HEK293 (cell line): ENCODE results near the gene SUN5.

Source experiments
- CTCF ChIA-PET: fragments of 350-600 bp; formaldehyde crosslinking; extraction: SDS; loops from one replicate; lab custom pipeline; 2021; ENCODE audit warnings: antibody characterized with exemption; lab: Yijun Ruan, JAX
- POLR2A ChIA-PET: fragments of 300-600 bp; formaldehyde crosslinking; extraction: SDS; loops from one replicate; lab custom pipeline; 2020; ENCODE audit warnings: antibody characterized with exemption, inconsistent platforms; lab: Yijun Ruan, JAX
- H3K27ac ChIP-seq: fragments of 200-500 bp; sonication (Bioruptor generic); 2 replicates; pipeline ENCODE4 v1.5.1; 2014; ENCODE audit warnings: low read depth, low read length, control low read depth, inconsistent platforms; ENCODE audit errors: extremely low read depth
- H3K36me3 ChIP-seq, 2 experiments: fragments of 200-500 bp in 1 of 2; sonication (Bioruptor generic) in 1 of 2; 1 replicate in 1 of 2; 2 replicates in 1 of 2; pipeline ENCODE4 v1.5.1; 2014 to 2017; ENCODE audit warnings: inconsistent platforms in 2 of 2, low read length in 2 of 2; ENCODE audit not compliant: control insufficient read depth in 2 of 2, insufficient read depth in 1 of 2
- H3K4me1 ChIP-seq: fragments of 200-500 bp; sonication (Bioruptor generic); 2 replicates; pipeline ENCODE4 v1.5.1; 2014; ENCODE audit warnings: mild to moderate bottlenecking, low read length, inconsistent platforms; ENCODE audit not compliant: control insufficient read depth, insufficient read depth
- H3K4me3 ChIP-seq: 2 replicates; pipeline ENCODE4 v1.5.1; 2011; ENCODE audit warnings: low read depth, mild to moderate bottlenecking, control low read depth, low read length, moderate library complexity
- H3K9me3 ChIP-seq: fragments of 200-500 bp; sonication (Bioruptor generic); 2 replicates; pipeline ENCODE4 v1.5.1; 2014; ENCODE audit warnings: low read depth, low read length, inconsistent platforms; ENCODE audit not compliant: control insufficient read depth, insufficient read depth
- AEBP2 ChIP-seq: fragments of 450-650 bp; formaldehyde crosslinking; IDR thresholded peaks from 2 replicates; pipeline ENCODE4 v1.5.1; 2016; ENCODE audit warnings: missing biosample characterization, missing genetic modification characterization, borderline replicate concordance
- GLI4 ChIP-seq: fragments of 450-650 bp; formaldehyde crosslinking; IDR thresholded peaks from 2 replicates; pipeline ENCODE4 v1.5.1; 2016; ENCODE audit warnings: missing biosample characterization, missing genetic modification characterization
- HIC1 ChIP-seq: fragments of 450-650 bp; formaldehyde crosslinking; IDR thresholded peaks from 2 replicates; pipeline ENCODE4 v1.5.1; 2016; ENCODE audit warnings: missing biosample characterization, missing genetic modification characterization
- RBAK ChIP-seq: fragments of 450-650 bp; formaldehyde crosslinking; IDR thresholded peaks from 2 replicates; pipeline ENCODE4 v1.5.1; 2016; ENCODE audit warnings: missing biosample characterization, missing genetic modification characterization
- SP3 ChIP-seq: fragments of 450-650 bp; formaldehyde crosslinking; IDR thresholded peaks from 2 replicates; pipeline ENCODE4 v1.5.1; 2016; ENCODE audit warnings: missing biosample characterization, missing genetic modification characterization
- ZBTB20 ChIP-seq: fragments of 450-650 bp; formaldehyde crosslinking; IDR thresholded peaks from 2 replicates; pipeline ENCODE4 v1.5.1; 2016; ENCODE audit warnings: missing biosample characterization, missing genetic modification characterization
- ZBTB8A ChIP-seq: fragments of 450-650 bp; formaldehyde crosslinking; IDR thresholded peaks from 2 replicates; pipeline ENCODE4 v1.5.1; 2016; ENCODE audit warnings: missing biosample characterization, missing genetic modification characterization
- ZEB2 ChIP-seq: fragments of 450-650 bp; formaldehyde crosslinking; IDR thresholded peaks from 2 replicates; pipeline ENCODE4 v1.5.1; 2016; ENCODE audit warnings: missing biosample characterization, missing genetic modification characterization
- ZIC2 ChIP-seq: fragments of 450-650 bp; formaldehyde crosslinking; IDR thresholded peaks from 2 replicates; pipeline ENCODE4 v1.5.1; 2016; ENCODE audit warnings: missing biosample characterization, missing genetic modification characterization
- ZNF133 ChIP-seq: fragments of 450-650 bp; formaldehyde crosslinking; IDR thresholded peaks from 2 replicates; pipeline ENCODE4 v1.5.1; 2016; ENCODE audit warnings: missing biosample characterization, missing genetic modification characterization
- ZNF138 ChIP-seq: fragments of 450-650 bp; formaldehyde crosslinking; IDR thresholded peaks from 2 replicates; pipeline ENCODE4 v1.5.1; 2016; ENCODE audit warnings: missing biosample characterization, missing genetic modification characterization, borderline replicate concordance
- ZNF146 ChIP-seq: fragments of 450-650 bp; formaldehyde crosslinking; IDR thresholded peaks from 2 replicates; pipeline ENCODE4 v1.5.1; 2016; ENCODE audit warnings: missing biosample characterization, missing genetic modification characterization
- ZNF155 ChIP-seq: fragments of 450-650 bp; formaldehyde crosslinking; IDR thresholded peaks from 2 replicates; pipeline ENCODE4 v1.5.1; 2016; ENCODE audit warnings: missing biosample characterization, missing genetic modification characterization
- ZNF292 ChIP-seq: fragments of 450-650 bp; formaldehyde crosslinking; IDR thresholded peaks from 2 replicates; pipeline ENCODE4 v1.5.1; 2016; ENCODE audit warnings: low read depth, missing biosample characterization, missing genetic modification characterization, borderline replicate concordance
- ZNF341 ChIP-seq: fragments of 450-650 bp; formaldehyde crosslinking; IDR thresholded peaks from 2 replicates; pipeline ENCODE4; 2016; ENCODE audit warnings: low read depth, missing biosample characterization, missing genetic modification characterization
- ZNF366 ChIP-seq: fragments of 450-650 bp; formaldehyde crosslinking; conservative IDR thresholded peaks from 2 replicates; pipeline ENCODE4 v1.5.1; 2016; ENCODE audit warnings: missing biosample characterization, missing genetic modification characterization
- ZNF394 ChIP-seq: fragments of 450-650 bp; formaldehyde crosslinking; IDR thresholded peaks from 2 replicates; pipeline ENCODE4 v1.5.1; 2016; ENCODE audit warnings: missing biosample characterization, missing genetic modification characterization, mild to moderate bottlenecking, moderate library complexity, borderline replicate concordance
- ZNF433 ChIP-seq: fragments of 450-650 bp; formaldehyde crosslinking; IDR thresholded peaks from 2 replicates; pipeline ENCODE4 v1.5.1; 2016; ENCODE audit warnings: missing biosample characterization, missing genetic modification characterization, low read depth
- ZNF514 ChIP-seq: fragments of 450-650 bp; formaldehyde crosslinking; IDR thresholded peaks from 2 replicates; pipeline ENCODE4 v1.5.1; 2016; ENCODE audit warnings: missing biosample characterization, missing genetic modification characterization
- ZNF639 ChIP-seq: fragments of 450-650 bp; formaldehyde crosslinking; IDR thresholded peaks from 2 replicates; pipeline ENCODE4 v1.5.1; 2016; ENCODE audit warnings: missing biosample characterization, missing genetic modification characterization
- ZNF76 ChIP-seq: fragments of 450-650 bp; formaldehyde crosslinking; IDR thresholded peaks from 2 replicates; pipeline ENCODE4; 2016; ENCODE audit warnings: low read depth, missing biosample characterization, missing genetic modification characterization, borderline replicate concordance
- ZNF768 ChIP-seq: fragments of 450-650 bp; formaldehyde crosslinking; IDR thresholded peaks from 2 replicates; pipeline ENCODE4 v1.5.1; 2018; ENCODE audit warnings: missing biosample characterization, mild to moderate bottlenecking, missing genetic modification characterization
- ZXDB ChIP-seq: fragments of 450-650 bp; formaldehyde crosslinking; IDR thresholded peaks from 2 replicates; pipeline ENCODE4 v1.5.1; 2016; ENCODE audit warnings: missing biosample characterization, missing genetic modification characterization
- TF ChIP-seq, protein P1 (sequence below): fragments of 450-650 bp; formaldehyde crosslinking; IDR thresholded peaks from 2 replicates; pipeline ENCODE4 v1.5.1; 2016; ENCODE audit warnings: missing biosample characterization, missing genetic modification characterization, low read depth

SUN5 gene

GRCh38 chr20:32984196-32984595 is 20.0 kb downstream of the SUN5 start:
- H3K27ac ChIP-seq = no peak overlapping the region
- TF ChIP-seq ZBTB8A (tag by site-specific recombination) = no peak
- no peak for TF ChIP-seq ZNF133 (tag by site-specific recombination)
- no peak for TF ChIP-seq ZNF76
- no peak for TF ChIP-seq HIC1 (tag by site-specific recombination)
- TF ChIP-seq ZNF514 = no peak
- no peak for TF ChIP-seq ZNF155 (tag by site-specific recombination)
- 0 out of 2 replicates have a peak, but pooled peaks have one; percentile 9 for TF ChIP-seq ZNF341 (tag by site-specific recombination)
- H3K9me3 ChIP-seq = no peaks in the 10 kb centered on the region
- ChIA-PET CTCF (interaction anchor here (0.5 kb wide), 1 partner anchor 469 kb away, joined by 3 read pairs; no protein-coding TSS in a partner anchor), POLR2A (no interaction called here)
- H3K36me3 ChIP-seq = no peaks in the 10 kb centered on the region
- no peak overlapping the region for H3K4me3 ChIP-seq
- H3K4me1 ChIP-seq = no peaks in the 10 kb centered on the region

DNA sequence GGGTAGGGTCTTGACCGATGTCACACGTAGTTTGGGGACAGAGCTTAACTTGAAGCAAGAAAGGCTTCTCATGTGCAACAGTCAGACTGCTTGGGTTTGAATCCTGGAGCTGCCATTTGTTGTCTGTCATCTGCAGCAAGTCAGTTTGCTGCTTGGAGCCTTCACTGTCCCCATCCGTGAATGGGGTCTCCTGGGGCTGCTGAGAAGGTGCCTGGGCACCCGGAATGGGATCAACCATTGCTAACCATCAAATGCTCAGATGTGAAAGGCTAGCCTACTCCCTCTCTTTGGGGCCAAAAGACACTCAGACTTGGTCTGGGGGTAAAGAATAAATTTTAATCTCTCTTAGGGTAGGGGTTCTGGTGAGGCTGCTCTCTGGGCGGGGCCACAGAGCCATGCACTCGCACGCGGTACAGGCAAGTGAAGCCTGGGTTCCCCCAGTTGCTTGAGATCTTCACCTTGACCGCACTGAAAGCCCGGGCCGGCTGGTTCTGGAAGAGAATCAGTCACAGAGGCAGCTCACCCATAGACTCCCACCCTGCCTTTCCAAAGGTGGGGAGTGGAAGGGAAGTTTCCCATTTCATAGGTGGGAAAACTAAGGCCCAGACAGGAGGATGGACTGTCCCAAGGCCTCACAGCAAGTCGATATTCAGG is 20.6 kb downstream of the SUN5 start:
- ChIA-PET CTCF (no interaction called here), POLR2A (no interaction called here)
- no peak for TF ChIP-seq ZNF292 (tag by site-specific recombination)
- TF ChIP-seq ZNF639 (tag by site-specific recombination) = no peak
- no peak for TF ChIP-seq ZNF138
- TF ChIP-seq, protein P1, sequence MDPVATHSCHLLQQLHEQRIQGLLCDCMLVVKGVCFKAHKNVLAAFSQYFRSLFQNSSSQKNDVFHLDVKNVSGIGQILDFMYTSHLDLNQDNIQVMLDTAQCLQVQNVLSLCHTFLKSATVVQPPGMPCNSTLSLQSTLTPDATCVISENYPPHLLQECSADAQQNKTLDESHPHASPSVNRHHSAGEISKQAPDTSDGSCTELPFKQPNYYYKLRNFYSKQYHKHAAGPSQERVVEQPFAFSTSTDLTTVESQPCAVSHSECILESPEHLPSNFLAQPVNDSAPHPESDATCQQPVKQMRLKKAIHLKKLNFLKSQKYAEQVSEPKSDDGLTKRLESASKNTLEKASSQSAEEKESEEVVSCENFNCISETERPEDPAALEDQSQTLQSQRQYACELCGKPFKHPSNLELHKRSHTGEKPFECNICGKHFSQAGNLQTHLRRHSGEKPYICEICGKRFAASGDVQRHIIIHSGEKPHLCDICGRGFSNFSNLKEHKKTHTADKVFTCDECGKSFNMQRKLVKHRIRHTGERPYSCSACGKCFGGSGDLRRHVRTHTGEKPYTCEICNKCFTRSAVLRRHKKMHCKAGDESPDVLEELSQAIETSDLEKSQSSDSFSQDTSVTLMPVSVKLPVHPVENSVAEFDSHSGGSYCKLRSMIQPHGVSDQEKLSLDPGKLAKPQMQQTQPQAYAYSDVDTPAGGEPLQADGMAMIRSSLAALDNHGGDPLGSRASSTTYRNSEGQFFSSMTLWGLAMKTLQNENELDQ (tag by site-specific recombination) = no peak
- TF ChIP-seq SP3 = no peak
- H3K27ac ChIP-seq = no peak overlapping the region
- H3K4me1 ChIP-seq = no peaks in the 10 kb centered on the region
- no peak overlapping the region for H3K4me3 ChIP-seq
- H3K36me3 ChIP-seq = no peaks in the 10 kb centered on the region
- H3K9me3 ChIP-seq = no peaks in the 10 kb centered on the region

- Histone ChIP-seq H3K4me3 (no peak overlapping the region), H3K27ac (no peak overlapping the region), H3K36me3 (no peaks in the 10 kb centered on the region), H3K9me3 (no peaks in the 10 kb centered on the region), H3K4me1 (no peaks in the 10 kb centered on the region)
- POLR2A ChIA-PET = no interaction called here
- CTCF ChIA-PET = interaction anchor here (0.6 to 0.8 kb wide), 2 partner anchors 54 to 190 kb away, joined by 3 to 4 read pairs; no protein-coding TSS in a partner anchor
- TF ChIP-seq ZNF768 = 0 out of 2 replicates have a peak, but pooled peaks have one; percentile 40
- TF ChIP-seq AEBP2 (tag by site-specific recombination) = no peak
- peak; percentile 37; the same call in 1 of the 2 replicates for TF ChIP-seq ZIC2 (tag by site-specific recombination)
- no peak for TF ChIP-seq ZXDB
- TF ChIP-seq ZBTB20 (tag by site-specific recombination) = no peak
- no peak for TF ChIP-seq ZNF146 (tag by site-specific recombination)
- no peak for TF ChIP-seq GLI4 (tag by site-specific recombination)
- TF ChIP-seq RBAK (tag by site-specific recombination) = no peak
- no peak for TF ChIP-seq ZNF514
- TF ChIP-seq ZEB2 (tag by site-specific recombination) = no peak
- TF ChIP-seq ZNF433 (tag by site-specific recombination) = no peak
- TF ChIP-seq ZNF366 = no peak
- no peak for TF ChIP-seq ZNF394
Observed at GRCh38 chr20:32982617-32983458, 21.4 kb downstream of the SUN5 start.
